Nephron progenitor cell (in vitro differentiated cells): Measurements from ENCODE around the gene GSE1.

Source experiments
- DNase-seq: peaks from one replicate; pipeline ENCODE4 v3.0.0; 2021
- H3K27ac Mint-ChIP-seq: 2 replicates; pipeline ENCODE4 v1.8.0; 2021; ENCODE audit warnings: mild to moderate bottlenecking, moderate library complexity, mixed read lengths
- H3K27me3 Mint-ChIP-seq: 2 replicates; pipeline ENCODE4 v1.8.0; 2021; ENCODE audit warnings: mild to moderate bottlenecking, low read depth, mixed read lengths; ENCODE audit not compliant: poor library complexity
- H3K36me3 Mint-ChIP-seq: 2 replicates; pipeline ENCODE4 v1.8.0; 2021; ENCODE audit warnings: low read depth, mixed read lengths
- H3K4me1 Mint-ChIP-seq: 2 replicates; pipeline ENCODE4 v1.8.0; 2021; ENCODE audit warnings: mixed read lengths
- H3K4me3 Mint-ChIP-seq: 2 replicates; pipeline ENCODE4 v1.8.0; 2021; ENCODE audit warnings: mild to moderate bottlenecking, moderate library complexity, mixed read lengths
- H3K9me3 Mint-ChIP-seq: 2 replicates; pipeline ENCODE4 v1.8.0; 2021; ENCODE audit warnings: mild to moderate bottlenecking, moderate library complexity, mixed read lengths
- CTCF ChIP-seq: fragments of 200-600 bp; sonication (generic); IDR thresholded peaks from 2 replicates; pipeline ENCODE4 v1.5.0; 2021; ENCODE audit warnings: antibody characterized with exemption

The GSE1 gene

GRCh38 chr16:85722128-85722893, 109.2 kb downstream of the GSE1 start:
- Mint-ChIP-seq H3K27me3 (peaks cover 67% of the 10 kb centered on the region), H3K27ac (no peak overlapping the region), H3K36me3 (no peaks in the 10 kb centered on the region), H3K4me1 (peaks cover 9% of the 10 kb centered on the region), H3K9me3 (peaks cover 5% of the 10 kb centered on the region), H3K4me3 (no peak overlapping the region)
- no peak for TF ChIP-seq CTCF
- no peak for DNase-seq

GRCh38 chr16:85724126-85724879, 111.2 kb downstream of the GSE1 start:
- Mint-ChIP-seq H3K27me3 (peaks cover 54% of the 10 kb centered on the region), H3K9me3 (peaks cover 5% of the 10 kb centered on the region), H3K36me3 (no peaks in the 10 kb centered on the region), H3K4me1 (peaks cover 10% of the 10 kb centered on the region), H3K4me3 (no peak overlapping the region), H3K27ac (no peak overlapping the region)
- no peak for DNase-seq
- no peak for TF ChIP-seq CTCF

- Mint-ChIP-seq H3K4me3 (no peak overlapping the region), H3K27me3 (peaks cover 55% of the 10 kb centered on the region), H3K27ac (no peak overlapping the region), H3K9me3 (peaks cover 5% of the 10 kb centered on the region), H3K4me1 (peaks cover 14% of the 10 kb centered on the region), H3K36me3 (no peaks in the 10 kb centered on the region)
- no peak for TF ChIP-seq CTCF
- DNase-seq, result no peak
Observed at GRCh38 chr16:85724936-85725335, 111.8 kb downstream of the GSE1 start.
